A673 (cell line): ENCODE measurements around the gene MLLT6. TPM values are rescaled to one million over a fixed set of nuclear protein-coding genes. Genes with fewer than 3 reads are reported as not detected.

Source experiments
- BruUV-seq: library from RNA; stranded (reverse); fragments of 400-500 nt; replicated peaks from 2 replicates; lab custom pipeline; 2021; lab: Mats Ljungman, UMichigan
- CTCF ChIA-PET: fragments of 300-600 bp; sonication (Branson Sonifier 250); formaldehyde crosslinking; loops from one replicate; lab custom pipeline; 2022; ENCODE audit warnings: antibody characterized with exemption; lab: Charles Lee
- POLR2A ChIA-PET: fragments of 300-600 bp; sonication (Branson Sonifier 250); formaldehyde crosslinking; loops from one replicate; lab custom pipeline; 2022; ENCODE audit warnings: antibody characterized with exemption; ENCODE audit not compliant: low non-redundant PET; lab: Charles Lee
- DNase-seq: peaks from one replicate; pipeline ENCODE4 v3.0.0-alpha.2; 2015; ENCODE audit warnings: low spot score
- H3K27ac ChIP-seq: fragments of 200-600 bp; sonication (generic); 2 replicates; pipeline ENCODE4 v1.5.1; 2016; ENCODE audit warnings: mixed run types, low read depth, mild to moderate bottlenecking, mixed read lengths, antibody characterized with exemption, low read length; ENCODE audit not compliant: poor library complexity, severe bottlenecking
- H3K27me3 ChIP-seq: fragments of 200-600 bp; sonication (generic); replicated peaks from 2 replicates; pipeline ENCODE4 v1.6.1; 2017; ENCODE audit warnings: mixed run types, low read depth, mild to moderate bottlenecking, mixed read lengths, antibody characterized with exemption, low read length; ENCODE audit not compliant: insufficient read depth, poor library complexity
- H3K36me3 ChIP-seq: fragments of 200-600 bp; sonication (generic); 2 replicates; pipeline ENCODE4 v1.6.1; 2016; ENCODE audit warnings: mixed run types, mild to moderate bottlenecking, mixed read lengths, antibody characterized with exemption, low read length; ENCODE audit not compliant: insufficient read depth, poor library complexity, severe bottlenecking
- H3K4me1 ChIP-seq: fragments of 200-600 bp; sonication (generic); 2 replicates; pipeline ENCODE4 v1.6.1; 2017; ENCODE audit warnings: mixed run types, mild to moderate bottlenecking, mixed read lengths, antibody characterized with exemption, low read length; ENCODE audit not compliant: insufficient read depth, poor library complexity, severe bottlenecking
- H3K4me3 ChIP-seq: fragments of 200-600 bp; sonication (generic); 2 replicates; pipeline ENCODE4 v1.5.1; 2016; ENCODE audit warnings: low read depth, mixed run types, mild to moderate bottlenecking, mixed read lengths, low read length; ENCODE audit not compliant: poor library complexity, severe bottlenecking
- H3K9me3 ChIP-seq: fragments of 200-600 bp; sonication (generic); 2 replicates; pipeline ENCODE4 v1.6.1; 2016; ENCODE audit warnings: mixed run types, low read depth, mild to moderate bottlenecking, mixed read lengths, antibody characterized with exemption, low read length; ENCODE audit not compliant: poor library complexity, severe bottlenecking
- EZH2 ChIP-seq: fragments of 200-600 bp; sonication (generic); IDR thresholded peaks from 2 replicates; pipeline ENCODE4 v1.6.1; 2017; ENCODE audit warnings: borderline replicate concordance, low read depth, mild to moderate bottlenecking, mixed read lengths, antibody characterized with exemption, low read length; ENCODE audit not compliant: poor library complexity, severe bottlenecking
- intact Hi-C: fragments of 100-400 bp; cut with micrococcal nuclease; formaldehyde crosslinking; loops from one replicate; pipeline ENCODE4 v1.10.0; 2022; ENCODE audit not compliant: unreplicated experiment
- total RNA-seq: library from RNA; stranded (reverse); gene quantifications from 2 replicates; pipeline ENCODE4 v1.2.3, GENCODE V29; 2021
- TF ChIP-seq, protein P1 (sequence below): fragments of 300-800, 200-600 bp; sonication (generic); conservative IDR thresholded peaks from 2 replicates; pipeline ENCODE4 v1.5.1; 2017; ENCODE audit warnings: low read depth, mild to moderate bottlenecking, antibody characterized with exemption, low read length, moderate library complexity, mixed read lengths

MLLT6 gene
- total RNA-seq, 1 experiment from 2014 or later, result 41.4 TPM

DNA sequence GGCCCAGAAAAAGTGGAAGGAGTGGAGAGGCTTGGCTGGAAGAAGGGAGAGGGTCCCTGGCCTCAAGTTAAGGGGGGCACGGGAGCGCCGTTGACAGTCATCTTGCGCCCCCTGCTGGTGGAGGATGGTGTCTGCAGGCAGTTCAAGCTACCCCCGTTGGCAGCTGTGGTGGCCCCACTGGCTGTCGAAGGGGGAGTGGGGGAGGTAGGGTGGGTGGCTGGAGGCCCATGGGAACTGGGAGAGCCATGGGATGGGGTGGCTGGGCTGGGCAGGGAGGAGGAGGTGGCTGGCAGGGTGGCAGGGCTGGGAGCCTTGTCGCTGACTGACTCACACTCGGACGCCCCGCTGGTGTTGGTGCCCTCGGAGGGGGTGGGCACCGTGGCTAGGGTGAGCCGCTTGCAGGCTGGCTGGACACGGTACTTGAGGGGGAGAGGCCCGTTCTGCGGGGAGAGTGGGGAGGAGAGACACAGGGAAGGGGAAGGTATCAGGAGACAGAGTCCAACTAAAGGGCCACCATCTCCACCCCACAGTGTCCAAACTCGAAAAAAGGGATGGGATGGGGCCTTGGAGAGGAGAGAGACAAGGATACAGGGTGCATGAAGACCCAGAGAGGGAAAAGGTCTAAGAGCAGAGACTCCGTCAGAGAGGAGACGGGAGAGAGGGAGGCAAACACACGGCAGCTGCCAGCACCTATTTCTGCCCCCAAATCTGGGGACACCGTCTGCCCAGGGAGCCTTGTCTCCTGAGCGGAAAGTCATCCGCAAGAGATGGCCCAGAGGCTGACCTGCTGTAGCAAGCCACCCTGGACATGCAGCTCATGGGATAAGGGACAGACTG, 30.3 kb downstream of the MLLT6 start:
- peak; percentile 52 for DNase-seq
- Histone ChIP-seq H3K9me3 (no peaks in the 10 kb centered on the region), H3K27ac (no peak overlapping the region), H3K36me3 (peaks cover 3% of the 10 kb centered on the region), H3K4me1 (no peaks in the 10 kb centered on the region), H3K27me3 (no peaks in the 10 kb centered on the region), H3K4me3 (no peak overlapping the region)
- BruUV-seq, result TSS peak; percentile 80
- no peak for TF ChIP-seq EZH2
- TF ChIP-seq, protein P1, sequence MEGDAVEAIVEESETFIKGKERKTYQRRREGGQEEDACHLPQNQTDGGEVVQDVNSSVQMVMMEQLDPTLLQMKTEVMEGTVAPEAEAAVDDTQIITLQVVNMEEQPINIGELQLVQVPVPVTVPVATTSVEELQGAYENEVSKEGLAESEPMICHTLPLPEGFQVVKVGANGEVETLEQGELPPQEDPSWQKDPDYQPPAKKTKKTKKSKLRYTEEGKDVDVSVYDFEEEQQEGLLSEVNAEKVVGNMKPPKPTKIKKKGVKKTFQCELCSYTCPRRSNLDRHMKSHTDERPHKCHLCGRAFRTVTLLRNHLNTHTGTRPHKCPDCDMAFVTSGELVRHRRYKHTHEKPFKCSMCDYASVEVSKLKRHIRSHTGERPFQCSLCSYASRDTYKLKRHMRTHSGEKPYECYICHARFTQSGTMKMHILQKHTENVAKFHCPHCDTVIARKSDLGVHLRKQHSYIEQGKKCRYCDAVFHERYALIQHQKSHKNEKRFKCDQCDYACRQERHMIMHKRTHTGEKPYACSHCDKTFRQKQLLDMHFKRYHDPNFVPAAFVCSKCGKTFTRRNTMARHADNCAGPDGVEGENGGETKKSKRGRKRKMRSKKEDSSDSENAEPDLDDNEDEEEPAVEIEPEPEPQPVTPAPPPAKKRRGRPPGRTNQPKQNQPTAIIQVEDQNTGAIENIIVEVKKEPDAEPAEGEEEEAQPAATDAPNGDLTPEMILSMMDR, result peak; percentile 82
- intact Hi-C loops, result loop anchor here (2.0 kb wide), 1 partner anchor 59 kb away; no protein-coding TSS in a partner anchor
- POLR2A ChIA-PET, result no interaction called here
- CTCF ChIA-PET, result interaction anchor here (0.7 to 1.9 kb wide), 4 partner anchors 11 to 58 kb away, joined by 3 to 5 read pairs (median 4); no protein-coding TSS in a partner anchor

DNA sequence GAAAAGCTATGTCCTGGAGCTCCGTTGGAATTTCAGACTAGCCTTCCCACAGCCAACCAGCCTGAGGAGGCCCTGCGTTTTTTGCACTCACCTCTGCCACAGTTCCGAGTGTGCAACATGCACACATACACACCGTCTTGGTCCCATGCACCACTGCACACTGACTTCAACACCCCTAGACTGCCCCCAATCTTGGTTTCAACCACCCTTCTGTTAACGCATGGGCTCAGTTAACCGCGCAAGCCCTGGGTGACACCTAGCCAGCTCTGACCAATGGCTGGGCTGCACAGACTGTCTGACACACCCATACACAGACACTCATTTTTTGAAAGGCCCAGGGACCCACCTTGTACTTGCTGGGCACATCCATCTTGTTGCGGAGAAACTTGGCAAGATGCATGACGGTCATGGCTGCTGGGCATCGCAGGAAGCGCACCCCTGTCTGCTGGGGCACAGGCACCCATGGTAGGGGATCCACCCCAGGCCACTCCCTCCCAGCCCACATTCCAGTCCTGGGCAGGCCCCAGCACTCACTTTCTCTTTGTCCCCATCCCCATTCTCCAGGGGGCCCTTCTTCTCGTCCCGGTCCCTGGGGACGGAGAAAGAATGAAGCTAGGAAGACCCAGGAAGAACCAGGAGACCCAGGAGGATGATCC, 33.1 kb downstream of the MLLT6 start:
- Histone ChIP-seq H3K4me3 (no peak overlapping the region), H3K4me1 (peaks cover 5% of the 10 kb centered on the region), H3K27me3 (no peaks in the 10 kb centered on the region), H3K27ac (no peak overlapping the region), H3K9me3 (no peaks in the 10 kb centered on the region), H3K36me3 (peaks cover 3% of the 10 kb centered on the region)
- TF ChIP-seq, protein P1, result no peak
- no peak for TF ChIP-seq EZH2
- no peak for DNase-seq
- POLR2A ChIA-PET, result no interaction called here
- CTCF ChIA-PET, result no interaction called here
- no TSS peak for BruUV-seq
- intact Hi-C loops, result no loop called here

DNA sequence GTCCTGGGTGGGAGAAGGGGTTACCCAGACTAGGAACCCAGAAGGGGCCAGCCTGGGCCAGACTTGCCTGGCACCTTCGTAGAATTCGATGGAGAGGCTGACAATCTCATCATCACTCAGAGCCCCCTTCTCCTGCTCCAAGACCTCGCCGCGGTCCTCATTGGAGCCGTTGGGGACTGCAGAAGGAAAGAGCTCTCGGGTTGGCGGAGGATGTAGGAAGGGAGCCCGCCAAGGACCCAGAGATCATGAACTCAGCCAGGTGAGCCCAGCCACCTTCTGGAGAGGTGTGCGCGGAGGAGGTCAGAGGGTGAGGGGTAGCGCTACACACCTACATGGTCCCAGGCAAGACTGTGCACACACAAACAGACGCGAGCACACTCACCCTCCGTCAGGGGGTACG, 33.6 kb downstream of the MLLT6 start:
- TF ChIP-seq, protein P1, result no peak
- no peak for TF ChIP-seq EZH2

More for the DNA sequence above, 33.6 kb downstream of the MLLT6 start:
- no peak for DNase-seq
- Histone ChIP-seq H3K9me3 (no peaks in the 10 kb centered on the region), H3K27me3 (no peaks in the 10 kb centered on the region), H3K27ac (no peak overlapping the region), H3K4me1 (peaks cover 5% of the 10 kb centered on the region), H3K36me3 (peaks cover 3% of the 10 kb centered on the region), H3K4me3 (no peak overlapping the region)
- intact Hi-C loops, result no loop called here
- no TSS peak for BruUV-seq
- CTCF ChIA-PET, result no interaction called here
- POLR2A ChIA-PET, result no interaction called here
